ENCODE data around the gene IL36B.

DNA sequence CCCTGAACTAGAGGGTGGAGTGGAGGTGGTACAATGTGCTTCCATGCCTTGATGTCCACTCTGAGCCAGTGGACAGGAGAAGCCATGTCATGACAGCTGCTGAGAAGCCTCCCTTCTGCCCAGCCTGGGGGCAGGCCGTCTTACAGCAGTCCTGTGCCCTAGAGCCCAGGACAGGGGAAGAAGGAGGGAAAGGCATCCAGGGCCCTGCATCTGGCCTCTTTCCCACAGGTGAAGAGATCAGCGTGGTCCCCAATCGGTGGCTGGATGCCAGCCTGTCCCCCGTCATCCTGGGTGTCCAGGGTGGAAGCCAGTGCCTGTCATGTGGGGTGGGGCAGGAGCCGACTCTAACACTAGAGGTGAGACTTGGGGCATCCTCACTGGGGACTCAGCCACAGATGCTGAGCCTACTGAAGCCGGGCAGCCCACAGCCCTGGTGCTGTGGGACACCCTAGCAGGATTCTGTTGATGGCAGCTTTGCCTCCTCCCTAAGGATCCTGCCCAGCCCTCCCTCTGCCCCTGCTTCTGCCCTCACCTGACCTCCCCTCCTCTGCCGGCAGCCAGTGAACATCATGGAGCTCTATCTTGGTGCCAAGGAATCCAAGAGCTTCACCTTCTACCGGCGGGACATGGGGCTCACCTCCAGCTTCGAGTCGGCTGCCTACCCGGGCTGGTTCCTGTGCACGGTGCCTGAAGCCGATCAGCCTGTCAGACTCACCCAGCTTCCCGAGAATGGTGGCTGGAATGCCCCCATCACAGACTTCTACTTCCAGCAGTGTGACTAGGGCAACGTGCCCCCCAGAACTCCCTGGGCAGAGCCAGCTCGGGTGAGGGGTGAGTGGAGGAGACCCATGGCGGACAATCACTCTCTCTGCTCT, 9.5 kb upstream of the IL36B start:
- TF ChIP-seq, protein P1, sequence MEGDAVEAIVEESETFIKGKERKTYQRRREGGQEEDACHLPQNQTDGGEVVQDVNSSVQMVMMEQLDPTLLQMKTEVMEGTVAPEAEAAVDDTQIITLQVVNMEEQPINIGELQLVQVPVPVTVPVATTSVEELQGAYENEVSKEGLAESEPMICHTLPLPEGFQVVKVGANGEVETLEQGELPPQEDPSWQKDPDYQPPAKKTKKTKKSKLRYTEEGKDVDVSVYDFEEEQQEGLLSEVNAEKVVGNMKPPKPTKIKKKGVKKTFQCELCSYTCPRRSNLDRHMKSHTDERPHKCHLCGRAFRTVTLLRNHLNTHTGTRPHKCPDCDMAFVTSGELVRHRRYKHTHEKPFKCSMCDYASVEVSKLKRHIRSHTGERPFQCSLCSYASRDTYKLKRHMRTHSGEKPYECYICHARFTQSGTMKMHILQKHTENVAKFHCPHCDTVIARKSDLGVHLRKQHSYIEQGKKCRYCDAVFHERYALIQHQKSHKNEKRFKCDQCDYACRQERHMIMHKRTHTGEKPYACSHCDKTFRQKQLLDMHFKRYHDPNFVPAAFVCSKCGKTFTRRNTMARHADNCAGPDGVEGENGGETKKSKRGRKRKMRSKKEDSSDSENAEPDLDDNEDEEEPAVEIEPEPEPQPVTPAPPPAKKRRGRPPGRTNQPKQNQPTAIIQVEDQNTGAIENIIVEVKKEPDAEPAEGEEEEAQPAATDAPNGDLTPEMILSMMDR (IDR thresholded peaks at IDR 0.05), result no peak
- TF ChIP-seq POLR2A (IDR thresholded peaks at IDR 0.05), result no peak

Data from body of pancreas (tissue), 4 donors.